Measurements from ENCODE around the gene CLCN3. TPM values are rescaled to one million over a fixed set of nuclear protein-coding genes. Genes with fewer than 3 reads are reported as not detected.
"Not testable (repeated sequence)": the region's sequence is repeated elsewhere in the genome, so short reads cannot be mapped to it uniquely, and the experiment has no call there.

CLCN3 gene
- total RNA-seq, 3 donors from 2014 or later, result 68.2 to 127 (median 125) TPM

GRCh38 chr4:169619518-169619957, 840 bp upstream of the CLCN3 start:
- no peaks in the 10 kb centered on the region for H3K9me3 ChIP-seq
- peaks cover 3% of the 10 kb centered on the region for H3K36me3 ChIP-seq (ENCODE audit: low read depth)
- intact Hi-C loops (cut with DNase I, micrococcal nuclease), result no loop called here
- H3K4me1 ChIP-seq (ENCODE audit: low read depth), result peaks cover 26% of the 10 kb centered on the region
- DNase-seq (peak; percentile 58 to 78 (median 62)), ATAC-seq (peak; percentile 58)
- peak overlapping the region; percentile 54 for H3K4me3 ChIP-seq
- no peak for TF ChIP-seq CTCF (IDR thresholded peaks at IDR 0.05)

DNA sequence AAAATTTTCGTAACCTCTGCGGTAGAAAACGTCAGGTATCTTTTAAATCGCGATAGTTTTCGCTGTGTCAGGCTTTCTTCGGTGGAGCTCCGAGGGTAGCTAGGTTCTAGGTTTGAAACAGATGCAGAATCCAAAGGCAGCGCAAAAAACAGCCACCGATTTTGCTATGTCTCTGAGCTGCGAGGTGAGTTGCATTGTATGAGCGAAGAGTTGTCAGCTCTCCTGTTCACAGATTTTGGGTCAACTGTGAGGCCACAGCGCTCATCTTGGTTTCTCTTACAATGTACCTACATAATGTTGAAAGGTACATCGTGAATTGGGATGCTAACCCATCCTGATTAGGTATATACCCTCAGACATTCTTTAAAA, 486 bp downstream of the CLCN3 start:
- Histone ChIP-seq H3K36me3 (ENCODE audit: low read depth) (peaks cover 3% of the 10 kb centered on the region), H3K4me3 (peak overlapping the region; percentile 54), H3K9me3 (no peaks in the 10 kb centered on the region), H3K4me1 (ENCODE audit: low read depth) (peaks cover 26% of the 10 kb centered on the region)
- DNase-seq (peak in 1 of 3 donors; percentile 60), ATAC-seq (peak; percentile 1)
- no peak for TF ChIP-seq CTCF (IDR thresholded peaks at IDR 0.05)
- intact Hi-C loops (cut with DNase I, micrococcal nuclease), result loop anchor here in 1 of 2 donors (5.0 kb wide), 1 partner anchor 36 kb away; no protein-coding TSS in a partner anchor

DNA sequence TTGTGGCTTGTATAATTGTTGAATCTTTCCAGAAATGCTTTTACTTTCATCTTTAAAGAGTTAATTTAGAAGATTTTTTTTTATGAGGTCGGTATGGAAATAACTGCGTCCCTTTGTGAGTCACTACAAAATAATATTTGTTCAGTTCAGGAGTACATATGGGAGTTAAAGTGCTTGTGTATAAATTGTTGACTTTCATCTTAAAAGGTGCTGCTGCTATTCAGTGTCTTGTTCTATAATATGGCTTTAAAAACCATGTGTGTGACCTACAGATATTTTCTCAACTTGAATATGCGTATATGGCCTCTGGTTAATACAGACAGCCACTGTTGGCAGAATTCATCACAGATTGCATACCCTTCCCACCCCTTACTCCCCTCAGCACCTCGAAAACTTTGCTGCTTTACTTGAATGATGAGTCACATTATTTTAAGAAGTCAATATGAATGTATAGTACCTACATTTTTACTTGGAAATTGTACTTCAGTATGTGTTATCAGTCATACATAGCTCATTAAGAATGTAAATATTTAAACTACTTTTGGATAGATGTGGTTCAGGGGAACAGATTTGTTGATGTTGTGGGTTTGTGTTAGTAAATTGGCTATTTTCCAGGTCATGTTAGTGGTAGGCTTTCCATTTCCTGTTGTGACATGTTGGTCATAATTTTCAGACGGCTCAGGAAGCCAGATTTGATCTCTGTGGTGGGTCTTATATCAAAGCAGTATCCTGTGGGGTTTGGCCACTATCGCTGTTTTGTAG, 1.5 kb downstream of the CLCN3 start:
- Histone ChIP-seq H3K36me3 (ENCODE audit: low read depth) (peaks cover 3% of the 10 kb centered on the region), H3K9me3 (no peaks in the 10 kb centered on the region), H3K4me1 (ENCODE audit: low read depth) (peaks cover 26% of the 10 kb centered on the region), H3K4me3 (no peak overlapping the region)
- ATAC-seq (no peak), DNase-seq (no peak)
- TF ChIP-seq CTCF (IDR thresholded peaks at IDR 0.05), result no peak
- intact Hi-C loops (cut with DNase I, micrococcal nuclease), result loop anchor here in 1 of 2 donors (5.0 kb wide), 1 partner anchor 35 kb away; no protein-coding TSS in a partner anchor

GRCh38 chr4:169622566-169622965, 2.2 kb downstream of the CLCN3 start:
- peaks cover 3% of the 10 kb centered on the region for H3K36me3 ChIP-seq (ENCODE audit: low read depth)
- TF ChIP-seq CTCF (IDR thresholded peaks at IDR 0.05), result no peak
- H3K4me1 ChIP-seq (ENCODE audit: low read depth), result peaks cover 21% of the 10 kb centered on the region
- DNase-seq (no peak), ATAC-seq (no peak)
- H3K9me3 ChIP-seq, result no peaks in the 10 kb centered on the region
- H3K4me3 ChIP-seq, result no peak overlapping the region
- intact Hi-C loops (cut with DNase I, micrococcal nuclease), result loop anchor here in 1 of 2 donors (5.0 kb wide), 1 partner anchor 35 kb away; no protein-coding TSS in a partner anchor

DNA sequence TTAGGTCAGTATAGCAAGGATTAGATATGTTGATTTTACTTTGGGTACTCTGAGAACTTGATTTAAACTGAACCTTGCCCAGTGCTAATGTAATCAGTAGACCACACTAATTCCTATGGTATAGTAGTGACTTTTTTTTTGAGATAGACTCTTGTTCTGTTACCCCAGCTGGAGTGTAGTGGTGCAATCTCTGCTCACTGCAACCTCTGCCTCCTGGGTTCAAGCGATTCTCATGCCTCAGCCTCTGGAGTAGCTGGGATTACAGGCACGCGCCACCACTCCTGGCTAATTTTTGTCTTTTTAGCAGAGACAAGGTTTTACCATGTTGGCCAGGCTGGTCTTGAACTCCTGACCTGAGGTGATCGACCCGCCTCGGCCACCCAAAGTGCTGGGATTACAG, 3.6 kb downstream of the CLCN3 start:
- not testable (repeated sequence) for ATAC-seq; H3K4me3 ChIP-seq; DNase-seq; H3K36me3 ChIP-seq (ENCODE audit: low read depth); H3K9me3 ChIP-seq
- H3K4me1 ChIP-seq (ENCODE audit: low read depth), result peaks cover 15% of the 10 kb centered on the region
- intact Hi-C loops (cut with DNase I, micrococcal nuclease), result loop anchor here in 1 of 2 donors (5.0 kb wide), 1 partner anchor 33 kb away; no protein-coding TSS in a partner anchor

DNA sequence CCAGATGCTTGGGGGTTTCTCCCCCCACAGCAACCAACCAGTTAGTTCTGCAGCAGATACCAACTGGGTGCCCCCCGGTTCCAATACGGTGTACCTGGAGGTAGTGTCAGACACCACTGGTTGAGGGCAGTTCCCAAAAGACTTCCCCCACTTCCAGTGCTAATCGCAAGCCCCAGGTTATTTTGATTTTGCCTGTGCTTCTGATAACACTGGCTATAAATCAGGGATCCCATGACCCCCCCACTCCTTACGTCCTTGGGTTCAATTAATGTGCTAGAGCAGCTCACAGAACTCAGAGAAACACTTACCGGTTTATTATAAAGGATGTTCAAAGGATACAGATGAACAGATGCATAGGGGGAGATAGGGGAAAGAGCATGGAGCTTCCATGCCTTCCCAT, 5.5 kb downstream of the CLCN3 start:
- no peak for TF ChIP-seq CTCF (IDR thresholded peaks at IDR 0.05)
- DNase-seq (no peak), ATAC-seq (no peak)
- intact Hi-C loops (cut with DNase I, micrococcal nuclease), result no loop called here
- Histone ChIP-seq H3K4me3 (no peak overlapping the region), H3K9me3 (no peaks in the 10 kb centered on the region), H3K36me3 (ENCODE audit: low read depth) (peaks cover 3% of the 10 kb centered on the region), H3K4me1 (ENCODE audit: low read depth) (peaks cover 15% of the 10 kb centered on the region)
